Stimulated activated naive CD8-positive, alpha-beta T cell treated with anti-CD3 and anti-CD28 coated beads, Interleukin-15, Interleukin-2, amounts not matched to agents 100 ng/mL and 50 ng/mL, for 24 hours (primary cell): Measurements from ENCODE around the gene SLC12A8.
A peak's percentile ranks its signal among the peaks of the same experiment; 100 is the strongest.

Experiments
- H3K27ac Mint-ChIP-seq: one replicate; pipeline ENCODE4 v1.8.0; 2021; ENCODE audit warnings: mild to moderate bottlenecking, mixed read lengths
- H3K27me3 Mint-ChIP-seq: one replicate; pipeline ENCODE4 v1.8.0; 2021; ENCODE audit warnings: mixed read lengths
- H3K36me3 Mint-ChIP-seq: one replicate; pipeline ENCODE4 v1.8.0; 2021; ENCODE audit warnings: low read depth, mixed read lengths
- H3K4me1 Mint-ChIP-seq: one replicate; pipeline ENCODE4 v1.8.0; 2021; ENCODE audit warnings: low read depth, mixed read lengths
- H3K4me3 Mint-ChIP-seq: one replicate; pipeline ENCODE4 v1.8.0; 2021; ENCODE audit warnings: mild to moderate bottlenecking, mixed read lengths
- H3K9me3 Mint-ChIP-seq: one replicate; pipeline ENCODE4 v1.8.0; 2021; ENCODE audit warnings: mixed read lengths

The SLC12A8 gene

GRCh38 chr3:125115640-125116039 lies 96.9 kb downstream of the SLC12A8 start:
- Mint-ChIP-seq H3K27ac (no peak overlapping the region), H3K36me3 (no peaks in the 10 kb centered on the region), H3K27me3 (peaks cover 14% of the 10 kb centered on the region), H3K4me3 (no peak overlapping the region), H3K9me3 (no peaks in the 10 kb centered on the region), H3K4me1 (peaks cover 55% of the 10 kb centered on the region)

- H3K4me3 Mint-ChIP-seq = no peak overlapping the region
- no peaks in the 10 kb centered on the region for H3K36me3 Mint-ChIP-seq
- H3K9me3 Mint-ChIP-seq = no peaks in the 10 kb centered on the region
- no peak overlapping the region for H3K27ac Mint-ChIP-seq
- peaks cover 59% of the 10 kb centered on the region for H3K4me1 Mint-ChIP-seq
- H3K27me3 Mint-ChIP-seq = peaks cover 19% of the 10 kb centered on the region
These were observed 99.6 kb downstream of the SLC12A8 start for GRCh38 chr3:125112981-125113380.

GRCh38 chr3:125110876-125111480 lies 101.6 kb downstream of the SLC12A8 start:
- peaks cover 59% of the 10 kb centered on the region for H3K4me1 Mint-ChIP-seq
- no peaks in the 10 kb centered on the region for H3K36me3 Mint-ChIP-seq
- no peaks in the 10 kb centered on the region for H3K9me3 Mint-ChIP-seq
- H3K27me3 Mint-ChIP-seq = peaks cover 19% of the 10 kb centered on the region
- H3K27ac Mint-ChIP-seq = peak overlapping the region; percentile 49
- H3K4me3 Mint-ChIP-seq = no peak overlapping the region

GRCh38 chr3:125110016-125110875 lies 102.3 kb downstream of the SLC12A8 start:
- H3K36me3 Mint-ChIP-seq = peaks cover 1% of the 10 kb centered on the region
- H3K4me3 Mint-ChIP-seq = no peak overlapping the region
- H3K4me1 Mint-ChIP-seq = peaks cover 53% of the 10 kb centered on the region
- H3K27me3 Mint-ChIP-seq = peaks cover 22% of the 10 kb centered on the region
- H3K27ac Mint-ChIP-seq = peak overlapping the region; percentile 49
- H3K9me3 Mint-ChIP-seq = peaks cover 3% of the 10 kb centered on the region

GRCh38 chr3:125109536-125109925 lies 103.0 kb downstream of the SLC12A8 start:
- Mint-ChIP-seq H3K4me3 (no peak overlapping the region), H3K36me3 (peaks cover 4% of the 10 kb centered on the region), H3K27me3 (peaks cover 25% of the 10 kb centered on the region)

GRCh38 chr3:125108833-125109535 lies 103.6 kb downstream of the SLC12A8 start:
- no peak overlapping the region for H3K4me3 Mint-ChIP-seq
- peaks cover 25% of the 10 kb centered on the region for H3K27me3 Mint-ChIP-seq
- peaks cover 8% of the 10 kb centered on the region for H3K9me3 Mint-ChIP-seq
- peaks cover 4% of the 10 kb centered on the region for H3K36me3 Mint-ChIP-seq
- H3K27ac Mint-ChIP-seq = no peak overlapping the region
- peaks cover 53% of the 10 kb centered on the region for H3K4me1 Mint-ChIP-seq

More at GRCh38 chr3:125109536-125109925, 103.0 kb downstream of the SLC12A8 start:
- Mint-ChIP-seq H3K4me1 (peaks cover 53% of the 10 kb centered on the region), H3K27ac (no peak overlapping the region), H3K9me3 (peaks cover 8% of the 10 kb centered on the region)

- H3K27me3 Mint-ChIP-seq = peaks cover 21% of the 10 kb centered on the region
- peaks cover 8% of the 10 kb centered on the region for H3K9me3 Mint-ChIP-seq
- peaks cover 4% of the 10 kb centered on the region for H3K36me3 Mint-ChIP-seq
- H3K4me1 Mint-ChIP-seq = peaks cover 53% of the 10 kb centered on the region
- no peak overlapping the region for H3K27ac Mint-ChIP-seq
- no peak overlapping the region for H3K4me3 Mint-ChIP-seq
These were observed 104.5 kb downstream of the SLC12A8 start for GRCh38 chr3:125107861-125108567.

GRCh38 chr3:125107363-125107762 lies 105.2 kb downstream of the SLC12A8 start:
- peaks cover 50% of the 10 kb centered on the region for H3K4me1 Mint-ChIP-seq
- H3K27ac Mint-ChIP-seq = no peak overlapping the region
- peaks cover 4% of the 10 kb centered on the region for H3K36me3 Mint-ChIP-seq
- H3K27me3 Mint-ChIP-seq = peaks cover 21% of the 10 kb centered on the region
- H3K9me3 Mint-ChIP-seq = peaks cover 8% of the 10 kb centered on the region
- H3K4me3 Mint-ChIP-seq = no peak overlapping the region

GRCh38 chr3:125105116-125105515 lies 107.4 kb downstream of the SLC12A8 start:
- Mint-ChIP-seq H3K4me3 (no peak overlapping the region), H3K27ac (no peak overlapping the region), H3K27me3 (peaks cover 23% of the 10 kb centered on the region), H3K4me1 (peaks cover 29% of the 10 kb centered on the region), H3K9me3 (peaks cover 8% of the 10 kb centered on the region), H3K36me3 (peaks cover 4% of the 10 kb centered on the region)

GRCh38 chr3:125104639-125105038 lies 107.9 kb downstream of the SLC12A8 start:
- H3K4me3 Mint-ChIP-seq = no peak overlapping the region
- H3K27ac Mint-ChIP-seq = no peak overlapping the region
- peaks cover 12% of the 10 kb centered on the region for H3K9me3 Mint-ChIP-seq
- H3K27me3 Mint-ChIP-seq = peaks cover 27% of the 10 kb centered on the region
- peaks cover 8% of the 10 kb centered on the region for H3K36me3 Mint-ChIP-seq
- peaks cover 24% of the 10 kb centered on the region for H3K4me1 Mint-ChIP-seq

GRCh38 chr3:125103406-125103805 lies 109.1 kb downstream of the SLC12A8 start:
- no peak overlapping the region for H3K4me3 Mint-ChIP-seq
- H3K27ac Mint-ChIP-seq = no peak overlapping the region
- H3K4me1 Mint-ChIP-seq = peaks cover 12% of the 10 kb centered on the region
- H3K36me3 Mint-ChIP-seq = peaks cover 8% of the 10 kb centered on the region
- H3K27me3 Mint-ChIP-seq = peaks cover 22% of the 10 kb centered on the region
- H3K9me3 Mint-ChIP-seq = peaks cover 12% of the 10 kb centered on the region

- Mint-ChIP-seq H3K27me3 (peaks cover 22% of the 10 kb centered on the region), H3K4me1 (peaks cover 2% of the 10 kb centered on the region), H3K27ac (no peak overlapping the region), H3K4me3 (no peak overlapping the region), H3K9me3 (peaks cover 12% of the 10 kb centered on the region), H3K36me3 (peaks cover 8% of the 10 kb centered on the region)
These were observed 110.1 kb downstream of the SLC12A8 start for GRCh38 chr3:125102470-125102869.

GRCh38 chr3:125098611-125099291 lies 113.8 kb downstream of the SLC12A8 start:
- H3K9me3 Mint-ChIP-seq = peaks cover 4% of the 10 kb centered on the region
- H3K36me3 Mint-ChIP-seq = peaks cover 4% of the 10 kb centered on the region
- peaks cover 12% of the 10 kb centered on the region for H3K27me3 Mint-ChIP-seq
- H3K4me3 Mint-ChIP-seq = no peak overlapping the region
- H3K27ac Mint-ChIP-seq = no peak overlapping the region
- H3K4me1 Mint-ChIP-seq = no peaks in the 10 kb centered on the region

GRCh38 chr3:125090649-125091048 lies 121.9 kb downstream of the SLC12A8 start:
- H3K27ac Mint-ChIP-seq = no peak overlapping the region
- no peaks in the 10 kb centered on the region for H3K36me3 Mint-ChIP-seq
- H3K27me3 Mint-ChIP-seq = no peaks in the 10 kb centered on the region
- H3K4me3 Mint-ChIP-seq = no peak overlapping the region
- H3K4me1 Mint-ChIP-seq = no peaks in the 10 kb centered on the region
- peaks cover 4% of the 10 kb centered on the region for H3K9me3 Mint-ChIP-seq
